Measurements from ENCODE around the gene SNED1. TPM values are rescaled to one million over a fixed set of nuclear protein-coding genes. Genes with fewer than 3 reads are reported as not detected.

Gene SNED1
- total and polyA plus RNA-seq, 12 donors = 3.9 to 12.7 (median 6.3) TPM

GRCh38 chr2:241071677-241072111, 73.3 kb downstream of the SNED1 start:
- H3K9me3 ChIP-seq = no peaks in the 10 kb centered on the region
- no peak overlapping the region for H3K4me3 ChIP-seq
- no peak overlapping the region for H3K27ac ChIP-seq
- H3K27me3 ChIP-seq = no peaks in the 10 kb centered on the region
- ATAC-seq = no peak
- intact Hi-C loops (cut with DNase I) = loop anchor here in 3 of 10 donors (10.0 kb wide), 1 partner anchor 217 kb away; no protein-coding TSS in a partner anchor
- 91 to 92% methylated on average over 19 to 25 of the region's 25 CpGs for WGBS, 2 donors
- peaks cover 0 to 89% (median 11%) of the 10 kb centered on the region in 9 donors for H3K36me3 ChIP-seq
- no peak for TF ChIP-seq CTCF (IDR thresholded peaks at IDR 0.05)
- no peaks in the 10 kb centered on the region for H3K4me1 ChIP-seq
- DNase-seq = no peak

GRCh38 chr2:241072151-241072550, 73.7 kb downstream of the SNED1 start:
- no peaks in the 10 kb centered on the region for H3K27me3 ChIP-seq
- H3K36me3 ChIP-seq = peaks cover 0 to 84% (median 11%) of the 10 kb centered on the region in 9 donors
- no peak for DNase-seq
- H3K9me3 ChIP-seq = no peaks in the 10 kb centered on the region
- H3K27ac ChIP-seq = no peak overlapping the region
- WGBS, 2 donors = 83 to 95% methylated on average over 9 of the region's 9 CpGs
- no peak for TF ChIP-seq CTCF (IDR thresholded peaks at IDR 0.05)
- no peak for ATAC-seq
- H3K4me1 ChIP-seq = no peaks in the 10 kb centered on the region
- H3K4me3 ChIP-seq = no peak overlapping the region
- intact Hi-C loops (cut with DNase I) = loop anchor here in 3 of 10 donors (10.0 kb wide), 1 partner anchor 217 kb away; no protein-coding TSS in a partner anchor

- peaks cover 0 to 79% (median 11%) of the 10 kb centered on the region in 9 donors for H3K36me3 ChIP-seq
- H3K4me3 ChIP-seq = no peak overlapping the region
- no peak for TF ChIP-seq CTCF (IDR thresholded peaks at IDR 0.05)
- H3K4me1 ChIP-seq = no peaks in the 10 kb centered on the region
- H3K9me3 ChIP-seq = no peaks in the 10 kb centered on the region
- H3K27ac ChIP-seq = no peak overlapping the region
- intact Hi-C loops (cut with DNase I) = loop anchor here in 3 of 10 donors (10.0 kb wide), 1 partner anchor 218 kb away; no protein-coding TSS in a partner anchor
- no peak for ATAC-seq
- H3K27me3 ChIP-seq = no peaks in the 10 kb centered on the region
- 74 to 81% methylated on average over 14 of the region's 14 CpGs for WGBS, 2 donors
- no peak for DNase-seq
These were observed 74.2 kb downstream of the SNED1 start for GRCh38 chr2:241072553-241073165.

- Histone ChIP-seq H3K4me1 (no peaks in the 10 kb centered on the region), H3K9me3 (no peaks in the 10 kb centered on the region), H3K27me3 (no peaks in the 10 kb centered on the region), H3K27ac (no peak overlapping the region), H3K36me3 (peaks cover 0 to 72% (median 11%) of the 10 kb centered on the region in 9 donors), H3K4me3 (no peak overlapping the region)
- intact Hi-C loops (cut with DNase I) = loop anchor here in 3 of 10 donors (10.0 kb wide), 1 partner anchor 219 kb away; no protein-coding TSS in a partner anchor
- ATAC-seq = no peak
- WGBS, 2 donors = 82% methylated on average over 25 of the region's 25 CpGs
- no peak for DNase-seq
- TF ChIP-seq CTCF (IDR thresholded peaks at IDR 0.05) = no peak
These were observed 75.0 kb downstream of the SNED1 start for GRCh38 chr2:241073166-241074064.
